ENCODE measurements around the gene ASB18.

DNA sequence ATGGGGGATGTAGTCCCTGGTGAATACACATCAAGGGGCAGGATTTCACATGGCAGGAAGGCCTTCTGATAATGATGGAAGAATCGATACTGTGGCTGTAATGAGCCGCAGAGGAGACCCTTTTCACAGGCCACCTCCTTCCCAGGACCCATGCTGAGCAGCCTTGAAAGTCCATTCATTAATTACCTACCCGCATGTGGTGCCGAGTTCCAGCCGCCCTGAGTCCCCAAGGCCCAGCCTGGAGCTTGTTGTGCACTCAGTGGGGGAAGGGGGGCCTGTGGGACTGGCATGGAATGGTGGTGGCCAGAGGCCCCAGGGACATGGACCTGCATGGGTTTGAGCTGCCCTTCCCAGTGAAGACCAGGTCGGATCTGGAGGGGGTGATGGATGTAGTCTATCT, 25.5 kb downstream of the ASB18 start:
- no peak for TF ChIP-seq EZH2 (IDR thresholded peaks at IDR 0.05; ENCODE audit: borderline replicate concordance, low read depth, low read length, severe bottlenecking)
- TF ChIP-seq, protein P1, sequence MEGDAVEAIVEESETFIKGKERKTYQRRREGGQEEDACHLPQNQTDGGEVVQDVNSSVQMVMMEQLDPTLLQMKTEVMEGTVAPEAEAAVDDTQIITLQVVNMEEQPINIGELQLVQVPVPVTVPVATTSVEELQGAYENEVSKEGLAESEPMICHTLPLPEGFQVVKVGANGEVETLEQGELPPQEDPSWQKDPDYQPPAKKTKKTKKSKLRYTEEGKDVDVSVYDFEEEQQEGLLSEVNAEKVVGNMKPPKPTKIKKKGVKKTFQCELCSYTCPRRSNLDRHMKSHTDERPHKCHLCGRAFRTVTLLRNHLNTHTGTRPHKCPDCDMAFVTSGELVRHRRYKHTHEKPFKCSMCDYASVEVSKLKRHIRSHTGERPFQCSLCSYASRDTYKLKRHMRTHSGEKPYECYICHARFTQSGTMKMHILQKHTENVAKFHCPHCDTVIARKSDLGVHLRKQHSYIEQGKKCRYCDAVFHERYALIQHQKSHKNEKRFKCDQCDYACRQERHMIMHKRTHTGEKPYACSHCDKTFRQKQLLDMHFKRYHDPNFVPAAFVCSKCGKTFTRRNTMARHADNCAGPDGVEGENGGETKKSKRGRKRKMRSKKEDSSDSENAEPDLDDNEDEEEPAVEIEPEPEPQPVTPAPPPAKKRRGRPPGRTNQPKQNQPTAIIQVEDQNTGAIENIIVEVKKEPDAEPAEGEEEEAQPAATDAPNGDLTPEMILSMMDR (IDR thresholded peaks at IDR 0.05; ENCODE audit: extremely low read depth in 1 of 2, insufficient read depth in 1 of 2, low read depth in 1 of 2, low read length in 2 of 2) = no peak
- TF ChIP-seq MYC (IDR thresholded peaks at IDR 0.05; ENCODE audit: low read depth, low read length) = no peak
- no peak for TF ChIP-seq POLR2A (IDR thresholded peaks at IDR 0.05; ENCODE audit: low read depth, low read length)

Measured in endothelial cell of umbilical vein (primary cell).